ENCODE measurements around the gene LLGL2.
A peak's percentile ranks its signal among the peaks of the same experiment; 100 is the strongest.

DNA sequence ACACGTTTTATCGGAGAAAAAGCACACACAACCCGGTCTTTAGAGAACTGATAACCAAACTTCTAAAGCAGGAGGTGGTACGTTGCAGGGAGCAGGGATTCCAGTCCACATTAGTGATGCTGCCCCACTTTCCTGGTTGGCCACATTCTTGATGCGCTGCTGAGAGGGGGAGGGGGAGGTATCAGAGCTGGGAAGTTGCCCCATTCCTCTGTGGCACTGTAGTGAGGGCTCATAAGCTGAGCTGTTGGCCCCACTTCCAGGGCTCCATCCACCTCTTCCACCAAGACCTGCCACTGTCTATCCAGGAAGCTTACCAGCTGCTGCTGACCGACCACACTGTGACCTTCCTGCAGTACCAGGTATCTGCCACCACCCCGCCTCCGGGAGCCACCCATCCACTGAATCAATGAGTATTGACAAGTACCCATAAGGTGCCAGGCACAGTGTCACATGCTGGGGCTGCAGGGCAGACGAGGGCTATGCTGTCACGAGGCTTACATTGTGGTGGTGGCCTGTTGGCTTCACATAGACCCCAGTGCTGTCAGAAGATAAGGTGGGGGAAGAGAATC, 8.1 kb upstream of the LLGL2 start:
- TF ChIP-seq, protein P1, sequence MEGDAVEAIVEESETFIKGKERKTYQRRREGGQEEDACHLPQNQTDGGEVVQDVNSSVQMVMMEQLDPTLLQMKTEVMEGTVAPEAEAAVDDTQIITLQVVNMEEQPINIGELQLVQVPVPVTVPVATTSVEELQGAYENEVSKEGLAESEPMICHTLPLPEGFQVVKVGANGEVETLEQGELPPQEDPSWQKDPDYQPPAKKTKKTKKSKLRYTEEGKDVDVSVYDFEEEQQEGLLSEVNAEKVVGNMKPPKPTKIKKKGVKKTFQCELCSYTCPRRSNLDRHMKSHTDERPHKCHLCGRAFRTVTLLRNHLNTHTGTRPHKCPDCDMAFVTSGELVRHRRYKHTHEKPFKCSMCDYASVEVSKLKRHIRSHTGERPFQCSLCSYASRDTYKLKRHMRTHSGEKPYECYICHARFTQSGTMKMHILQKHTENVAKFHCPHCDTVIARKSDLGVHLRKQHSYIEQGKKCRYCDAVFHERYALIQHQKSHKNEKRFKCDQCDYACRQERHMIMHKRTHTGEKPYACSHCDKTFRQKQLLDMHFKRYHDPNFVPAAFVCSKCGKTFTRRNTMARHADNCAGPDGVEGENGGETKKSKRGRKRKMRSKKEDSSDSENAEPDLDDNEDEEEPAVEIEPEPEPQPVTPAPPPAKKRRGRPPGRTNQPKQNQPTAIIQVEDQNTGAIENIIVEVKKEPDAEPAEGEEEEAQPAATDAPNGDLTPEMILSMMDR (IDR thresholded peaks at IDR 0.05): peak in 1 of 4 experiments; percentile 21
- no peak for TF ChIP-seq POLR2A (IDR thresholded peaks at IDR 0.05)
- no peak for TF ChIP-seq POLR2AphosphoS5 (IDR thresholded peaks at IDR 0.05)
